HG02852 (cell line): ENCODE results near the gene MPP3.

Experiments used
- ATAC-seq: cut with Tn5 transposase; IDR thresholded peaks from one replicate; pipeline ENCODE4 v1.9.1; 2021; ENCODE audit warnings: mild to moderate bottlenecking, moderate library complexity; ENCODE audit not compliant: unreplicated experiment

The MPP3 gene

DNA sequence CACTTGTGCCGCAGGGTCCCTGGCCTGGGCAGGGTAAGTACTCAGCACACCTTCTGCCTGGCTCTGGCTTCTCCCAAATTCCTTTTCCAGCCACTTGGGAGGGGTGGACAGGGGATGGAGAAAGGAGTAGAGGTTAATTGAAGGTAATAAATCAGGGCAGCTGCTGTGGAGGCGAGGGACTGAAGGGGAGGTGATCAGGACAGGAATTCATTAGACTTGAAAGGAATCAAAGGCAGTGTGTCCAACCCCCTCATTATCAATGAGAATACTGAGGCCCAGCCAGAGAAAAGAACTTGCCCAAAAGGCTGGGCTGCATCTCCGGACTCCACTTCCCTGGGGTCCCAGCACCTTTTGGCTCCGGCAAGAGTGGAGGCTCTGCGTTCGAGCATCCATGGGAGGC, 76.7 kb downstream of the MPP3 start:
- no peak for ATAC-seq

DNA sequence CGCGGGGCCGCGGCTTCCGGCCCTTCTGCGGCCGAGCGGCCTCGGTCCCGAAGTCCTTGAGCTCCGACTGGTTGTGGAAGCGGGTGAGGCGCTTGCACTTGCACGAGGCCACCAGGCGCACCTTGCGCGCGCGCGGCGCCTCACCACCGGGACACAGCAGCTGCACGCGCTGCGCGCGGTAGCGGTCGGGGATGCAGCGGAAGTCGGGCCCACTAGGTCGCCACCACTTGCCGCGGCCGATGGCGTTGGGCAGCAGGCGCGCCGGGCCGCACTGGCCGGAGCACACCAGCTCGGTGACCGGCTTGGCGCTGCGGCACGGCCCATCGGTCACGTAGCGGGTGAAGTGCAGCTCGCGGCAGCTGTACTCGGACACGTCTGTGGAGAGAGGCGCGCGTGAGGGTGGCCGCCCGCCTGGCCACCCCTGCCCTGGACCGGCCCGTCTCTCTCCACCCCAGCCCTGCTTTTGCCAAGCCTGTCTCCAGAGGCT, 77.5 kb downstream of the MPP3 start:
- no peak for ATAC-seq

DNA sequence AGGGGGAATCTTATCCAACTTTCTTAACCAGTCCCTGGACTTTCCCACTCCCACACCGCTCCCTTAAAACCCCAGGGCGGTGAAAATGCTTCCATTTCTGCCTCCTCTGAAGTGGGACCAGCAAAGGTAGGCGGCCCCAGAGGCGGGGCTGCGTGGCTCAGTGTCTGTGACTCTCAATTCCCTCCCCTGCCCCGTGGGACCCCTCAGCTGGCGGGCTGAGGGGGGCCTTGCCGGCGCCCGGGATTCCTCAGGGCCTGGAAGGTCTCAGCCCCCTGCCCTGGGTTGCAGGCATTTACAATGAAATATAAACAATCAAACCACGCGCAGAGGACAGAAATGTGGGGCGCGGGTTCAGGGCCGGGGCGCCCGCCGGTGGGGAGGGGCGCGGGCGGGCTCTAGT, 78.0 kb downstream of the MPP3 start:
- no peak for ATAC-seq

DNA sequence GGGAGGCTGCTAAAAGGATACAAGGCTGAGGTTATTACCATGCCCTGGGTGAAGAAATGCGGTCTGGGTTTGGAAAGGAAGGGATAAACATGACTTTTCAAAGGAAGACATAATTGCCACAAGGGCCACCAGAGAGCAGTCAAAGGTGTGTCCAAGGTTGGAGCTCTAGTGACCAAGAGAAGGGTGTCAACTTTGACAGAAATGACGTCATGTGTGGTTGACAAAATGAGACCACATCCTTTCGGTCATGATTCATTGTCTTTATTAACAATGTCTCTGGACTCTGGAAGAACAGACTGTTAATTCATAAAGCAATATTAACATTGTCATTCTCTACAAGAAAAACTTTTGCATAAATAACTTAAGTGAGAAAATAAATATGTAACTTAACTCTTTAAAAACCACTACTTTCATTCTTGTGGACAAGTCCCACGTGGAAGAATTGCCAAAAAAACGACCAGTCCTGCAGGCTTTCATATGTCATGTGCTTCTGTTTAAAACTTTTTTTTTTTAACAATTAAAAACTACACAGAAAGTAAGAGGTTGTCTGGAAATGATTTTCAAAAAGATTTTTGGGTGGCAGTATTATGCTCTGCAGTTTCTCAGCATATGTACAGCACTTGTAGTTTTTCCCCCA, 79.3 kb downstream of the MPP3 start:
- no peak for ATAC-seq
